Neural progenitor cell (in vitro differentiated cells): ENCODE measurements around the gene MACROD2.

ENCODE experiments used
- CTCF ChIP-seq: fragments of 200-600 bp; sonication (generic); IDR thresholded peaks from 2 replicates; pipeline ENCODE4 v1.5.1; 2017; ENCODE audit warnings: antibody characterized with exemption, mild to moderate bottlenecking
- EZH2 ChIP-seq: fragments of 200-600 bp; sonication (generic); IDR thresholded peaks from 2 replicates; pipeline ENCODE4 v1.6.1; 2017; ENCODE audit warnings: antibody characterized with exemption, mild to moderate bottlenecking, moderate library complexity
- EZH2phosphoT487 ChIP-seq: fragments of 200-600 bp; sonication (generic); IDR thresholded peaks from 2 replicates; pipeline ENCODE4 v1.6.1; 2017; ENCODE audit warnings: antibody characterized with exemption

DNA sequence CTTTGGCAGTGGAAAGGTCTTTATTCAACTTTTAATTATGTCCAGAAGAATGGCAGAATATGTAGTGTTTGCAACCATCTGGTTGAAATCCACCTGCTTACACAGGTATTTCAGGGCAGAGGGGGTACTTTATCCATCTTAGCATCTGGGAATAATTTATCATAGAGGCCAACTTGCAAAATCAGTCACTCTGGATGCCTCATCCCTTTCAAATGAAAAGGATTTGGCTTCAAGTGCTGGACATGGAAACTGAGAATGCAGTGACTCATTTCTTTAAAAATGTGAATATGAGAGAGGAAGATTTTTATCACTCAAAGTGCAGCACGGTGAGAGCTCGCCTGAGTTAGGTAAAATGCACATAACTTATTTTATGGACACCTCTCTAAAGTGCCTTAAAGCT is 1819.6 kb downstream of the MACROD2 start:
- no peak for TF ChIP-seq CTCF
- no peak for TF ChIP-seq EZH2
- TF ChIP-seq EZH2phosphoT487, result no peak
